Measurements from ENCODE around the gene RBFOX2. TPM values are rescaled to one million over a fixed set of nuclear protein-coding genes. Genes with fewer than 3 reads are reported as not detected.

RBFOX2 gene
- total and polyA plus RNA-seq, 2 donors (not counting 3 experiments of a cell fraction or from before 2014, with no cell fraction given): 125 to 142 TPM

GRCh38 chr22:36075230-36075629 is 46.6 kb upstream of the RBFOX2 start:
- intact Hi-C loops (cut with micrococcal nuclease) (no loop called here), dilution Hi-C loops (cut with MboI; ENCODE audit: extremely low pct_ligation_motif_present, low sequenced_read_pairs) (no loop called here)
- H3K9ac ChIP-seq (replicated peaks; ENCODE audit: extremely low read depth, insufficient read depth, low read length): no peak overlapping the region
- no peak overlapping the region for H3K27ac ChIP-seq (ENCODE audit: insufficient read depth, low read depth, low read length)
- no peak overlapping the region for H2AFZ ChIP-seq (ENCODE audit: low read depth, low read length)
- H4K20me1 ChIP-seq (replicated peaks; ENCODE audit: control insufficient read depth, extremely low read depth, insufficient read depth, low read length): no peaks in the 10 kb centered on the region
- H3K4me2 ChIP-seq (ENCODE audit: insufficient read depth, low read length): no peak overlapping the region
- CTCF ChIA-PET: interaction anchor here (0.7 to 6.0 kb wide), 2 partner anchors 9 to 15 kb away, joined by 3 to 46 read pairs; no protein-coding TSS in a partner anchor
- H3K9me1 ChIP-seq (replicated peaks; ENCODE audit: control insufficient read depth, extremely low read depth, insufficient read depth, low read length): no peaks in the 10 kb centered on the region
- no peaks in the 10 kb centered on the region for H3K4me1 ChIP-seq (ENCODE audit: control insufficient read depth, extremely low read depth, insufficient read depth, low read length)
- H3K9me3 ChIP-seq (replicated peaks; ENCODE audit: control insufficient read depth, insufficient read depth, low read length): no peaks in the 10 kb centered on the region
- TF ChIP-seq POLR2A (IDR thresholded peaks at IDR 0.05; ENCODE audit: low read depth, low read length) (no peak), CTCF (IDR thresholded peaks at IDR 0.05; ENCODE audit: extremely low read depth in 1 of 2, insufficient read depth in 1 of 2, low read depth in 1 of 2, low read length in 2 of 2) (no peak), MYC (IDR thresholded peaks at IDR 0.05; ENCODE audit: low read depth, low read length) (no peak), FOS (IDR thresholded peaks at IDR 0.05; ENCODE audit: borderline replicate concordance, insufficient read depth, low read length) (no peak), GATA2 (IDR thresholded peaks at IDR 0.05; ENCODE audit: insufficient read depth, insufficient read length, low read depth, low read length) (no peak), JUN (IDR thresholded peaks at IDR 0.05; ENCODE audit: borderline replicate concordance, insufficient read depth, insufficient read length, low read depth) (no peak), EZH2 (IDR thresholded peaks at IDR 0.05; ENCODE audit: borderline replicate concordance, low read depth, low read length, severe bottlenecking) (no peak), MAX (IDR thresholded peaks at IDR 0.05; ENCODE audit: insufficient read depth, insufficient read length) (no peak), POLR2AphosphoS5 (IDR thresholded peaks at IDR 0.05; ENCODE audit: insufficient read depth, low read depth, low read length) (no peak)
- DNase-seq (ENCODE audit: low read depth, low spot score) (no peak), FAIRE-seq (no peak)
- POLR2A ChIA-PET: no interaction called here
- H3K36me3 ChIP-seq (ENCODE audit: control insufficient read depth in 2 of 2, extremely low read depth in 1 of 2, insufficient read depth in 2 of 2, low read length in 2 of 2): no peaks in the 10 kb centered on the region
- no peak overlapping the region for H3K4me3 ChIP-seq (replicated peaks in 1 of 3; ENCODE audit: insufficient read depth in 1 of 3, low read depth in 1 of 3, low read length in 3 of 3)
- H3K79me2 ChIP-seq (ENCODE audit: control insufficient read depth, insufficient read depth, low read length): no peaks in the 10 kb centered on the region
- BruUV-seq (replicated peaks): no TSS peak
- peaks cover 0 to 5% of the 10 kb centered on the region in 2 experiments for H3K27me3 ChIP-seq (ENCODE audit: control insufficient read depth in 2 of 2, insufficient read depth in 2 of 2, low read length in 2 of 2)
